Measurements from ENCODE around the gene FAT1.

Gene FAT1

GRCh38 chr4:186754976-186755375, 31.3 kb upstream of the FAT1 start:
- DNase-seq: no peak

DNA sequence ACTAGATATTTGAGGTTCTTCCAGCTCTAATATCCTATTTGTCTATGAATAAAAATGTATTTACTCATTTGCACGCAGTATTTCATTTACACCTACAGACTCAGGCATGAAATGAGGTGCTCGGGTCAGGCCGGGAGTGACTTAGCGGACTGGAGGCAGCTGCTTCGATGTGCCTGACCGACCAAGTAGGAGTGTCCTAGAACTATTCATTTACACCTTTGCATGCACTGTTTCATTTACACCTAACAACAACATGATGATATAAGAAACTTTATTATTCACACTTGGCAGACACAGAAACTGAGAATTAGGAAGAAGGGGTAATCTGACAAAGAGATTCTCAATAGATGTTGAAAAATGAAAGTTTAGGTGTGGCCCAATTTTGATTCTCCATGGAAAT, 28.7 kb upstream of the FAT1 start:
- no peak for DNase-seq

GRCh38 chr4:186749611-186750281, 26.1 kb upstream of the FAT1 start:
- no peak for DNase-seq

GRCh38 chr4:186746581-186746980, 22.9 kb upstream of the FAT1 start:
- no peak for DNase-seq

DNA sequence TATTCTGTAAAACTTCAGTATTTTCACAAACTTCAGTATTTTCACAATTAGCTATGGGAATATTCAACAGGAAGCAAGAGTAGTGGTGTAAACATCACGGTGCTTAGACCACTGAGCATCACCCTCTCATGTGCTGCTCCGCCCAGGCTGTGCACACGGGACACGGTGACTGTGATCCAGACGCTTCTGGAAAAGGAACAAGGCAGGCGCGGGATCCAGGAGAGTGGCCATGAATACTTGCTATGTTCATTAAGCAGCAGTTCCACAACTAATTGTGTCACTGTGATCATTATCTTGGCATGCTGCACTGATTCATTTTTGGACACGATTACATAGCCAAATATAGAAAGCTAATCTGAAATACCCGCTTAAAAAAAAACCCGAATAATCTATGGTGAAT, 19.6 kb upstream of the FAT1 start:
- DNase-seq: no peak

- DNase-seq: no peak
Observed at GRCh38 chr4:186740822-186741221, 17.2 kb upstream of the FAT1 start.

GRCh38 chr4:186739802-186740434, 16.3 kb upstream of the FAT1 start:
- DNase-seq: no peak

GRCh38 chr4:186739317-186739716, 15.7 kb upstream of the FAT1 start:
- DNase-seq: no peak

- no peak for DNase-seq
Observed at GRCh38 chr4:186738421-186738820, 14.8 kb upstream of the FAT1 start.

DNA sequence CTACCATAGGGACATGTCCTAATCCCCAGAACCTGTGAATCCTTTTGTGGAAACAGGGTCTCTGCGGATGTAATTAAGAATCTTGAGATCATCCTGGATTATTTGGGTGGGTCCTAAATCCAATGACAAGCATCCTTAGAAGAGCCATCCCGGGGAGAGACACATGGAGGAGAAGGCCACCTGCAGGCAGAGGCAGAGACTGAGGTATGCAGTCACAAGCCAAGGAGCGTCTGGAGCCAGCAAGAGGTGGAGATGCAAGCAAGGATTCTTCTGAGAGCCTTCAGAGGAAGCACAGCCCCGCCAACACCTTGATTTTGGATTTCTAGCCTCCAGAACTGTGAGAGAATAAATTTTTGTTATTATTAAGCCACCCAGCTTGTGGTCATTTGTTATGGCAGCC, 13.8 kb upstream of the FAT1 start:
- DNase-seq: no peak

DNA sequence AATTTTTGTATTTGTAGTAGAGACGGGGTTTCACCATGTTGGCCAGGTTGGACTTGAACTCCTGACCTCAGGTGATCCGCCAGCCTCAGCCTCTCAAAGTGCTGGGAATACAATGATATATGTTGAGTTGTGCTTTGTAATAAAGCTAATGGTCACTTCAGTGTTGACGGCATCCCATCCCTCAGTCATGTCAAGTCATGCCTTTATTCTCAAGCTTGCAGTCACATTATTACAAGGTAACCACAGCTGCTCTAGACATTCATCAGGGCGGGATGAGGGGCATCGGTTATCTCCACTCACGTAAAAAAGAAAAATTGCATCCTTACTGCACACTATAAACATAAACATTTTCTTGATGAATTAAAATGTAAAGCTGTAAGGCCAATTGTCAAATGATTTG, 12.8 kb upstream of the FAT1 start:
- DNase-seq: no peak

DNA sequence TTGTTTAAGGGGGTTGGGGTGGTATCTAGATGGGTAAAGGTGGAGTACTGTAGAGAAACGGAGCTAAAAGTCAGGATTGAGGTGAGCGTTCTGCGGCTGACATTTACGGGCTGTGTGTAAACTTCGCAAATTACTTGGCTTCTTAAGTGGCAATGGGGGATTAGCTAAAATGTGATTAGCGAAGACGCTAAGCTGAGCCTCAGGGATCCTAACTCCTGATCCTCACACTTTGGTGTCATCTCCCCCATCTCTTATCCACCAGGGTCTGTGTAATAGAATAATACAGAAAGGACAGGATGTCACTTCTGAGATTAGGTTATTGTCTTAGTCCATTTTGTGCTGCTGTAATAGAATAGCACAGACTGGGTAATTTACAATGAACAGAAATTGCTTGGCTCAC, 10.6 kb upstream of the FAT1 start:
- no peak for DNase-seq

DNA sequence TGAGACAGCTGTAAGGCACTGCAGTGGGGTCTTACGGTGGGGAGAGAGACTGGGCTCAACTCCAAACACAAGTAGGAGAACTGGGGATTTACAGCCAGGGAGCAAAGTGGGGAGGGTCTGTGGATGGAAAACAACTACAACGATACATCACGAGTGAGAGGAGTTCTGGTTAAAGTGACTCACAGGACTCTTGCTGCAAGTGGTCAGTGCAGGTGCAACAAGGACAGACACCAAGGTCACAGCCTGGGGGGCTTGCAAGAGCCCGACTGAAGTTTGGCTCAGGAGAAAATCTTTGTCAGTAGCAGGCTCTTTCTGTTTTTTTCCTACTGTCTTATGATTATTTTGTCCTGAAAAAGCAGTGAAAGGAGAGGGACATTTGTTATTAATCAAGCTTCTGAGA, 10.1 kb upstream of the FAT1 start:
- DNase-seq: no peak

DNA sequence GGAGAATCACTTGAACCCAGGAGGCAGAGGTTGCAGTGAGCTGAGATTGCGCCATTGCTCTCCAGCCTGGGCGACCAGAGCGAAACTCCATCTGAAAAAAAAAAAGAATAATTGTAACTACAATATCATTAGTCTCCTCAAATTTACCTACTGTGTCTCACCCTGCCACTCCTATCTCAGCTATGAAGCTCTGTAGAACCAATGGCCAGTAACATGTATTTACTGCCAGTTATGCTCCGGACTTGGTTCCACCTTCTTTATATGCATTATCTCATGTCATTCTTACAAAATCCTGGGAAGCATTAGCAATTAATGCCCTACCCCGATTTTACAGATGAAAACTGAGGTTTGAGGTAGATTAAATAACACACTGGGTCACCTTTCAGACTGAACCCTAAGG, 7.0 kb upstream of the FAT1 start:
- no peak for DNase-seq

GRCh38 chr4:186729856-186730255, 6.2 kb upstream of the FAT1 start:
- DNase-seq: no peak

DNA sequence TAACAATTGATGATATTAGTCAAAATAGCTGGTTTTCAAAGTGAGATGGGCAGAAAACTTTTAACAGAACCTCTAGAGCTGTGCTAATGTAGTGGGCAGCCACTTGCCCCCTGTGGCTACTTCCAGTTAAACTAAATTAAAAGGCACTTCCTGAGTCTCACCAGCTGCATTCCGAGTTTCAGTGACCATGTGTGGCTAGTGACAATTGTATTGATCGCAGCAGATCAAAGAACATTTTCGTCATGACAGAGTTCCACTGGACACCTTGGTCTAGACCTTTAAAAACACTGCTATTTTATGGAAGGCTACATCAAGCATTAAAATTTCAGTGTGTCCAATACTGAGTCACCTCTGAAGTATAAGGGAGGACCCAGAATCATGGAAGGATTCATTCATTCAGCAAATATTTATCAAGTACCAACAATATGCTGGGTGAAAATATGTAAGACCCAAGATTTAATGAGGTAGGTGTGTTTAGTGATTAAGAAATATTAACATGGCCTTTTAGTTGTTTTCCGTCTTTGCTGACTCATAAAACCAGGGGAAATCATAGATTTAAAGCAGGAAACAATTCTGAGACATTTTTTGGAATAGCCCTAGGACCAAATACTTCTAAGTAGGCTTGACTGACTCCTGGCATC, 5.1 kb upstream of the FAT1 start:
- DNase-seq: no peak

DNA sequence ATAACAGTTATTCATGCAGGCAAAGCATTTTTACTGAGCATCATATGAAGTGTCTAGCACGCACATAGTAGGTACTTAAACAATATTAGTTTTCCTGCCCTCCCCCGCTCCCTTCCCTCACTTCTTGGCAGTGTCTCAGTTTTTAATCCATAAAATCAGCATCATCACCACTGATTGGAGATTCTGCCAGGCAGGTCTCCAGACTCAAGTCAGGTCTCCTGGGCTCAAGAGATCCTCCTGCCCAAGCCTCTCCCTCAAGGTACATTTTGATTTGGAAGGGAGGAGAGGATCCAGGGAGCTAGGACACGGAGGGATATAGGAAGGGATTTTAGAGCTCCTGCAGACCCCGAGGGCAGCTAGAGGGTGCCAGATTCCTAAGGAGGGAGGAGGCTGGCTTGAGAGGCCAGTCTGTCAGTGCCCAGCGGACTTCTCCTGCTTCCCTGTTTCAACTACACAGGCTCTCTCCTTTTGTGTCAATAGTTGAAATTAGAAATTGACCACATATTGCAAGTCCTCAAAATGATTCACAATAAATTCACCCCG, 4.4 kb upstream of the FAT1 start:
- no peak for DNase-seq

- DNase-seq: no peak
Observed at GRCh38 chr4:186727169-186727976, 3.7 kb upstream of the FAT1 start.

DNA sequence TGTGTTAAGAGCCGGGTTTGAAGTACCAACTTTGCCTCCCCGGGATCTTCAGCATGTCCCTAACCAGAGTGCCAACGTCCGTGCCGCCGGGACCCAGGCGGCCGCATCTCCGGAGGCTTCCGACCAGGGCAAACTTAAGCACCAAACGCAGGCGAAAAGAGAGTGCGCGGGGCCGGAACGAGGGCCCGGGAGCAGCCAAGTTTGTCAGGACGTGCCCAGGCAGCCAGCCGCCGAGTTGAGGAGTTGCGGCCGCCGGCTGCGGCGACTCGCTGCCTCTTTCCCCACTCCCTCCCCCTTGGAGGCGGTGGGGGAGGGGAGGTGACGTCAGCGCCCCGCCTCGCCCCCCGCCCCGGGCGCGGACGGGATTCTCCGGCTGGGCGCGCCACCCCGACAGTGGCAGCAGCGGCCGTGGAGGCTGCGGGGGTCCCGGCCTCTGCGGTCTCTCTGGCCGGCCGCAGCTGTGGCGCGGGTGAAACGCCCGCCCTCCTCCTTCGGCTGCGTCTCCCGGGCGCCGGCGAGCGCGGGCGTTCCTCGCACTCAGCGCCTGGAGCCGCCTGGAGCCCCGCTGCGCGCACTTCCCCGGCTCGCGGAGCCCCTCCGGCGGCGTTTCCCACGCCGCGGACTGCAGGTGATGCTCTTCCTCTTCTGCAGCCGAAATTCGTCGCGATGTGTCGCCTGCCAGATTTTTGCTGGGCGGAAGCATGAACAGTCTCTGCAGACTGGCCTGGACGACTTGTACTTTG, 2.9 kb upstream of the FAT1 start:
- no peak for DNase-seq

DNA sequence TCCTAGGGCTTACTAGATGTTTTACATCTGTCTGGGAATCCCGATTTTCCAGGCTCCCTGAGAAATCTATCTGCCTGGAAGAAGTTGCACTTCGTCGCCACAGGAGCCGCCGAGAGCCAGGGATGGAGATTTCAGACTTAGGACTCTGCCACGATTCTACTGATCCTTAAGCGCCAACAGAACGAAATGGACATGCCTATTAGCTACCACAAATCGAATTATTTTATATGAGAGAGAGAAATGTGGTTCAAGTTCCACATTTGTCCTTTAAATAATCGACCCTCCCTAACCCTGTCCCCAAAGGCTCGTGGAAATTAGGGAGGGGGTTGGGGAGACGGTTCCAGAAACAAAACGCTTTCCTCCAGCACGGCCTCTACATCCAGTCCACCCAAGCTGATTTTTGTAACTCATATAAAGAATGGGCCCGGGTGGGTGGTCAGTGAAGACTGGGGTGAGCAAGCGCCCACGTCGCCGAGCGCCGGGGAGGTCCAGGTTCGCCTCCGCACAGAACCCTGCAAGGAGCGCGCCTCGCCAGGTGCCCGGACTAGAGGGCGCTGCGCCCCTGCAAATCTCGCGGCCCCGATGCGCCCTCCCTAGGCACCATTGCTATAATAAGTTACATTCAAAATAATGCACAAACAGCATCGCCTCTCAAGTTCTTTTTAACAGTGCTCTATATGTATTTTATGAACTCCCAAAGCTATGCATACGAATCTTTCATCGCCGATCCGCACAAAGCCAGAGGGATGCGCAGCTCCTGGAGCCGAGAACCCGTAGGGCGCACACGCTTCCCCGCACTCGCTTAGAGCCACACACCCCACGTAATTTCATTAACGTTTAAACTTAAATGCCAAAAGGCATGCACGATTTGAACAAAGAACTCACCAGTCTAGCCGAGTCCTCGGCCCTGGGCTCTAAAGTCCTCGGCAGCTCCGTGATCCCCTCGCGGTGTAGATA, 2.1 kb upstream of the FAT1 start:
- no peak for DNase-seq

- no peak for DNase-seq
Observed at GRCh38 chr4:186724864-186725468, 1.3 kb upstream of the FAT1 start.
